HS-5 (cell line): Measurements from ENCODE around the gene SRGAP1.

Source experiments
- DNase-seq: peaks from one replicate; pipeline ENCODE4 v3.0.0-alpha.2; 2012; ENCODE audit warnings: low read depth

The SRGAP1 gene

GRCh38 chr12:63937378-63938316, 93.1 kb downstream of the SRGAP1 start:
- DNase-seq = no peak

GRCh38 chr12:63940310-63941005, 96.0 kb downstream of the SRGAP1 start:
- no peak for DNase-seq

GRCh38 chr12:63941166-63941800, 96.8 kb downstream of the SRGAP1 start:
- no peak for DNase-seq

GRCh38 chr12:63941879-63942278, 97.4 kb downstream of the SRGAP1 start:
- no peak for DNase-seq

GRCh38 chr12:63942464-63943241, 98.2 kb downstream of the SRGAP1 start:
- DNase-seq = no peak

- DNase-seq = no peak
Measured at GRCh38 chr12:63944034-63944579, 99.6 kb downstream of the SRGAP1 start.

GRCh38 chr12:63944586-63945228, 100.2 kb downstream of the SRGAP1 start:
- no peak for DNase-seq

- DNase-seq = no peak
Measured at GRCh38 chr12:63945777-63946176, 101.3 kb downstream of the SRGAP1 start.

GRCh38 chr12:63948211-63948610, 103.7 kb downstream of the SRGAP1 start:
- no peak for DNase-seq

GRCh38 chr12:63949902-63950301, 105.4 kb downstream of the SRGAP1 start:
- no peak for DNase-seq

- no peak for DNase-seq
Measured at GRCh38 chr12:63952995-63953394, 108.5 kb downstream of the SRGAP1 start.

GRCh38 chr12:63955831-63956666, 111.5 kb downstream of the SRGAP1 start:
- DNase-seq = no peak

- no peak for DNase-seq
Measured at GRCh38 chr12:63957496-63957895, 113.0 kb downstream of the SRGAP1 start.

- no peak for DNase-seq
Measured at GRCh38 chr12:63958876-63959580, 114.5 kb downstream of the SRGAP1 start.

- no peak for DNase-seq
Measured at GRCh38 chr12:63961048-63961447, 116.5 kb downstream of the SRGAP1 start.

GRCh38 chr12:63961543-63961942, 117.0 kb downstream of the SRGAP1 start:
- no peak for DNase-seq

GRCh38 chr12:63963868-63964267, 119.4 kb downstream of the SRGAP1 start:
- DNase-seq = no peak

GRCh38 chr12:63964301-63964700, 119.8 kb downstream of the SRGAP1 start:
- DNase-seq = no peak

GRCh38 chr12:63965936-63966605, 121.6 kb downstream of the SRGAP1 start:
- DNase-seq = no peak
